Measurements from ENCODE around the gene FAM168A.

Gene FAM168A, protein sequence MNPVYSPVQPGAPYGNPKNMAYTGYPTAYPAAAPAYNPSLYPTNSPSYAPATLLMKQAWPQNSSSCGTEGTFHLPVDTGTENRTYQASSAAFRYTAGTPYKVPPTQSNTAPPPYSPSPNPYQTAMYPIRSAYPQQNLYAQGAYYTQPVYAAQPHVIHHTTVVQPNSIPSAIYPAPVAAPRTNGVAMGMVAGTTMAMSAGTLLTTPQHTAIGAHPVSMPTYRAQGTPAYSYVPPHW

DNA sequence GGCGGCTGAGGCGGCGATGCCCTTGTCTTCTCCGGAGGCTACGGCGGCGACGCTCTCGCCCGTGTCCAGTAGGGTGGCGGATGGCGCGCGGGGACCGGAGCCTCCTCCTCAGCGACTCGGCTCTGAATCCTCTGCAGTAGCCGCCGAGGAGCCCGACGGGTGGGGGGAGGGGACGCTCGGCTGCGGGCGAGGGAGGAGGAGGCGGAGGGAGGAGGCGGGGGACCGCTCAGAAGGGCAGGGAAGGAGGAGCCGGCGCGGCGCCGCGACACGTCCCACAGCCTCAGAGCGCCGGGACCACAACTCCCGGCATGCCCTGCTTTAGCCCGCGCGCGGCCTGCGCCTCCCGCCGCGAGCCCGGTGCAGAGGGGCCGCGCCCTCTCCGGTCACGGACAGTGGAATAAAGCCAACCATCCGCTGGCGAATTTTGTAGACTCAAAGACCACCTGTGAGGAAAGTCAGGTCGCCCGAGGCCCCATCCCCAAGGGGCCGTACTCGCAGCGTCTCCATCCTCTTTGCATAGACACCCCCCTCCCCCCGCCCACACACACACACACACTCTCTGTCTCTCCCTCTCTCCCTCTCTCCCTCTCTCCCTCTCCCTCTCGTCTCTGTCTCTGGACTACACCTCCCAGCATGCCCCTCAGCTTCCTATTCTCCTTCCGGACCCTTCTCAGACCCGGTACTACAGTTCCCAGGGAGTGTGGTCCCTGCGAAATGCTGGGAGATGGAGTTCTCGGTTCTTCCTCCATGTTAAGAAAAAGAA is at the start of gene FAM168A:
Gene FAM168A (minus strand): TSS at position 157 of the 763 bp plus-strand sequence. CDS start 129,638 bp downstream, outside the sequence.
- DNase-seq, result peak; percentile 97

DNA sequence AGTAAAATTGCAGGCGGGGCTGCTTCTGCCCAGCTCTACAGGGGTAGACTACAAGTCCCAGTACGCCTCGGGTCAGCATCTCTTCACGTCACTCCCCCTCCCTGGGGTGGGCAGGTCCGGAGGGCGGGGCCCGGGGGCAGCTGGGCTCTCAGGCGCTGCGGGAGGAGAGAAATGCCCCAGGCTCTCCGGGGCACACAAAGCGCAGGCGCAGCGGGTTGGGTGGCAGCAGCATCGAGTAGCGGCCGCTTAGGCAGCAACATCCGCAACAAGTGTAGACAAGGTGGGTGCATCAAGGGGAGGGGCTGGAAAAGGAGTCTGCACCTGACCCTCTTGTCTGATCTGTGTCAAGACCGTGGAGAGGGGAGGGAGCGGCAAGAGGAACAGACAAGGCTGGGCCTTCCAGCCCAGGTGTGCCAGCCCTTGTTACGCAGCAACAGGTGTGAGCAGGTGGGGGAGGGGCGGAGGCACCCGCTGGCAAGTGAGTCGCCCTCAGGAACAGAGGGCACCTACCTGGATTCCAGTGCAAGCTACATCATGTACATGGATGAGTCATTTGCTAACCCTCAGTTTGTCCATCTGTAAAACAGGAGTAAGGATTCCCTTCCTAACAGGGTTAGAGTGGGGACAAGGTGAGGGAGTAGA is 49.7 kb upstream of the FAM168A start:
- DNase-seq, result peak; percentile 97

DNA sequence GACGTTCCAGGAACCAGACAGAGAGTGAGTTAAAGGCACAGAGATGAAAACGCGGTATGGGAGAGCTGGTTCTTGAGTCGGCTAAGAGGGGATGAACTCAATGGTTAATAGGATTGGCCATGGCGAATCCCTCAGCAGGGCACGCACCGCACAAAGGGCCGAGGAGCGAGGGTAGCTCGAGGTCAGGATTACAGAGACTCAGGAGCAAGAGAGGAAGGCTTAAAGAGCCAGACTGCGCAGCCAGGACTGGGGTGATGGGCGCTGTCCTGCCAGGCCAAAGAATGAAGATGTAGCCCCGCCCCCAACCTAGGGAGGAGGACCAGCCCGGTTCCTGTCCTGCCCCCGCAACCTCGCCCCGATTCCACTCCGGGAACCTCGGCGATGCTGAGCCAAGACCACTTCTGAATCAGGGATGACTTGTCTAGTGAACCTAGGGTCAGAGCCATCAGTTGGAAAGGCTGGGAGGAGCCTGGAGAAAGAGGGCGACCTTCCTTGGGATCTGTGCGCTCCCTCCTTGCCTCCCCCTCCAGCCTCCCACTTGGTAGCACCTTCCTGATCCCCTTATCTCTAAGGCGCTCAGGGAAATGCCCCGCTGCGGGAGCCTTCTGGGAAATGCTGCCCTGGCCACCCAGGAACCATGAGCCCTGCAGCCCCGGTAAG is 48.2 kb upstream of the FAM168A start, which contains the start of gene PLEKHB1:
Gene PLEKHB1 (plus strand): TSS at position 610 of the 660 bp plus-strand sequence. CDS start 28 bp downstream, at position 638.
- no peak for DNase-seq

DNA sequence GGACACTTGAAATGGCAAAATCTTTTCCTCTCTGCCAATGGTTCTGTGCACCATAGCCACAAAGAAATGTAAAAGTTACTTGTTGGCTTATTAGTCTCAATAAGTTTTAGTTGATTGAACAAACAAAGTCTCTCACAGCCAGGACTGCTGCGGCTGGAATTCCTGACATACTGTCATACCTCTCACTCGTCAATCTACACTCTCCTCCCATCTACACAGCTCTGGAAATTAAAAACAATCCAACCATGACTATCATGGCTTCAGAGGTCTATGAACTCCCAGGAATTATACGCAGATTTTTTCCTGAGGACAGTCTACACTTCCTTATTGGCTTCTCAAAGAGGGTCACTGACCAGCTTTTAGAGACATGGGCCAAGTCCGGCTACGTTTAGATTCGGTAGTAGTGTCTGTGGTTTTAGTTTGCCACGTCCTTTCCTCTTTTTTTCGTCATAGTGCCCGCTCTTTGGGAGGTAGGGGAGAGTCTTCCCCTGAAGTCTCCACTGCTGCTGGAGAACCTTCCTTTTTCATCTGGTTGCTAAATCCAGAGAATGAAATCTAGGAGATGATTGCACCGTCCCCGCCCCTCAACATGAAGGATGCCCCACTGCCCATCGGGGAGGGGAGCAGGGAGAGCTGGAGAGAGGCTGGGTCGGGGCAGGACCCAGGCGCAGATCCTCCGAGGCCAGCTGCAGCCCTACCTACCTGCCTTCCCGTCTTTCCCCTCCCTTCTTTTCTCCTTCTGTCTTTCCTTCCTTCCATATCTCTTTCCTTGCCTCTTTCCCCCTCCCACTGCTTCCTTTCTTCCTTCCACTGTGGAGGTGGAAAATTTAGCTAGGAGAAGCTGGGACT is 47.4 kb upstream of the FAM168A start:
- no peak for DNase-seq

DNA sequence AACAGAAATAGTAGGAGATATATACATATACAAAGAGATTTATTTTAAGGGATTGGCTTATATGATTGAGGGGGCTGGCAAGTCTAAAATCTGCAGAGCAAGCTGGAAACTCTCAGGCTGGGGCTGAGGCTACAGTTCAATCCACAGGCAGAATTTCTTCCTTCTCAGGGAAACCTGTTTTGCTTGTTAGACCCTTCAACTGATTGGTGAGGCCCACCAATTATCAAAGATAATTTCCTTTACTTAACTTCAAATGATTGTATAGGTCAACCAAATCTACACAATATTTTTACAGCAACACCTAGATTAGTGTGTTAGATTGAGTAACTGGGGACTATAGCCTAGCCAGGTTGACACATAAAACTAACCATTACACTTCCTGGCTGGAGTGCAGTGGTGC is 43.8 kb upstream of the FAM168A start:
- DNase-seq, result no peak

DNA sequence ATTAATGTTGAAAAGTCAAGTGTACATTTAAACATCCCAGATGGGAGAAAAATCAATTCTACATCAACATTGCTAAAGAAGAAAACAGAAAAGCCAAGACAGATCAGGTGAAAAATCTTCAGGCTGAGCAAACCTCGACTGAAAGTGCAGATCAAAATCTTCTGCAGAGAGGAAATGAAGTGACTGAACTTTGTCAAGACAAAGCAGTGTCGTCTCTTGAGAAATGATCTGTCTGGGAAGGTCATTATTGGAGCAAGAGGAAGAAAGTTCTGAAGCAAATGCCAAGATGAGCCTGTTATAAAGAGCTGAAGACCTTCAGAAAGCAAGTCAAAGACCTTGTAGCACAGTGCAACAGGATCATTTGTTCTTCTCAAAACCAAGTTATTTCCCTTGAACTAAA is 42.7 kb upstream of the FAM168A start:
- no peak for DNase-seq

DNA sequence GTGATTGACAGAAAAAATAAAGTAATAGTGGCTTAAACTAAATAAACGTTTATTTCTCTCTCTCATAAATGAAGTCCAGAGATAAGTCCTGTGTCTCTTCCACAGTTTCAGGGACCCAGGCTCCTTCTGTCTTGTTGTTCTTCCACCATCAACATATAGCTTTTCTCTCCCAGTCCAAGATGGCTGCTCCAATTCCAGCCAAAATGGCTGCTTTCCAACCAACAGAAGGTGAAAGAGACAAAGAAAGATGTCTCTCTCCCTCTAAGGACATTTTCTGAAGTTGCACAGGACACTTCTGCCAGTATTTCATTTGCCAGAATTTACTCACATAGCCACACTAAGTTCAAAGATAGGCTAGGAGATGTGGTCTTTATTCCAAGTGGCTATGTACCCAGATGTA is 39.1 kb upstream of the FAM168A start:
- no peak for DNase-seq

DNA sequence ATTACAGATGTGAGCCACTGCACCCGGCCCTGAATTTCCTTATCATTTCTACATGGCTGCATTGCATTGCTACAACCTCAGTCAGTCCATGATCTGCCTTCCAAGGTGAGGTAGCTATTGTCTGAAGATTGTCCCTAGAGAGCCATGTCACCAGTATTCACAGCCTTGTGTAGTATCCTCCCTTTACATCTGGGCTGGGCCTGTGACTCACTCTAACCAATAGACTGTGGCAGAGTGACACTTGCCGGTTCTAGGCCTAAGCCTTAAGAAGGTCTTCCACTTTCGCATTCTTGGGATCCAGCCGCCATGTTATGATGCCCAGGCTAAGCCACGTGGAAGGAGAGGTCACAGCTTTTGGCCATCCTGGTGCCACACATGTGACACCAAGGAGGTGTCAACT is 38.3 kb upstream of the FAM168A start:
- no peak for DNase-seq

DNA sequence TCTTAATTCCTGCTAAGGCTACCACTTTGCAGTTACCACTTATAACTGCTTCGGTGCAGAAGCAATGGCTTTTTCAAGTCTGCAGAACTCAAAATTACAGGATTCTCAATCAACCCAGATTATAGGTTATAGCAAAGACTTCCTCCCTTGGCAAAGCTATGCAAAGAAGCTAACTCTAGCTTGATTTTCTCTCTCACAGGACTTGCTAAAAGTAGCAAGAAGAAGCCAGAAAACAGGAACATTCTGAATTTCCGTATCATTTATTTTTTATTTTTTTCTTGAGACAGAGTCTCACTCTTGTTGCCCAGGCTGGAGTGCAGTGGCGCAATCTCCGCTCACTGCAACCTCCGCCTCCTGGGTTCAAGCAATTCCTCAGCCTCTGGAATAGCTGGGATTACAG is 37.8 kb upstream of the FAM168A start:
- no peak for DNase-seq

DNA sequence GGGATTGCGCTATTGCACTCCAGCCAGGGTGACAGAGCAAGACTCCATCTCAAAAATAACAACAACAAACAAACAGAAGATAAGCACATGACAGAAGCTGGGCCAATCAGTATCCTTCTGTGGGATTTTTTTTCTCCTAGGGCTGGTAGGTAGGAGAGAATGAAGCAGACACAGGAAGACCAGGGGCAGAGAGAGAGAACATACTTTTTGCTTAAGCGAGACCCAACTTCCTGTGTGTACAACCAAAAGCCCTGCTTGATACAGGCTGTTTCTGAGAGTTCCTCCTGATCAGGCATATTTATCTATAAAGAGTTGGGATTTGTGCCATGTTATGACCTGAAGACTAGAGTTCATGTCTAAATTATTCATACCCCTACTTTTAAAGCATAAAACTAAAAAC is 36.1 kb upstream of the FAM168A start:
- no peak for DNase-seq

DNA sequence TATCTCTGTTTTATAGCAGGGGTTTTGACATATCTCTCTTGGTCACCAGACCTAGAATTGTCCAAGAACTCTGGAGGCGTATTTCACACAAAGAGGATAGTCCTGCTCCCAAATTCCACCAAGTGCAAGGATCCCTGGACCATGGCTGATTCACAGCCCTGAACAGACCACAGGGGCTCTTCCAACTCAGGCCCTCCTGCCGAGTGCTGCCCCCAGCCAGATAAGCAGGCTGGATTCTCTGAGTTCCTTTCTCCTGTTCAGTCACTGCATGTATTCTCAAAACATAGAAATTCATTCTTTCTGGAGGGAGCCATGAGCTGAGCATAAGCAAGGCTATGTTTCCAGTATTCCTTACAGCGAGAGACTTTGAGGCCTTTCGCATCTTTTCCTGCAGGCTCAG is 35.1 kb upstream of the FAM168A start:
- no peak for DNase-seq

DNA sequence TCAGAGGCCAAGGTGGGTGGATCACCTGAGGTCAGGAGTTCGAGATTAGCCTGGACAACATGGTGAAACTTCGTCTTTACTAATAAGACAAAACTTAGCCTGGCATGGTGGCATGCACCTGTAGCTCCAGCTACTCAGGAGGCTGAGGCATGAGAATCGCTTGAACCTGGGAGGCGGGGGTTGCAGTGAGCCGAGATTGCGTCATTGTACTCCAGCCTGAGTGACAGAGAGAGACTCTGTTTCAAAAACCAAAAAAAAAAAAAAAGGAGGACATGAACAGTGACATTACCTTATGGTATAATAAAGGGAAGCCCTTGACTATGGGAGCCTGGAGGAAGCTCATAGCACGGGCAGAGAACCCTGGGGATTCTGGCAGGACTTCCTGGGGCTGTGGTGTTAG is 32.0 kb upstream of the FAM168A start:
- DNase-seq, result no peak

DNA sequence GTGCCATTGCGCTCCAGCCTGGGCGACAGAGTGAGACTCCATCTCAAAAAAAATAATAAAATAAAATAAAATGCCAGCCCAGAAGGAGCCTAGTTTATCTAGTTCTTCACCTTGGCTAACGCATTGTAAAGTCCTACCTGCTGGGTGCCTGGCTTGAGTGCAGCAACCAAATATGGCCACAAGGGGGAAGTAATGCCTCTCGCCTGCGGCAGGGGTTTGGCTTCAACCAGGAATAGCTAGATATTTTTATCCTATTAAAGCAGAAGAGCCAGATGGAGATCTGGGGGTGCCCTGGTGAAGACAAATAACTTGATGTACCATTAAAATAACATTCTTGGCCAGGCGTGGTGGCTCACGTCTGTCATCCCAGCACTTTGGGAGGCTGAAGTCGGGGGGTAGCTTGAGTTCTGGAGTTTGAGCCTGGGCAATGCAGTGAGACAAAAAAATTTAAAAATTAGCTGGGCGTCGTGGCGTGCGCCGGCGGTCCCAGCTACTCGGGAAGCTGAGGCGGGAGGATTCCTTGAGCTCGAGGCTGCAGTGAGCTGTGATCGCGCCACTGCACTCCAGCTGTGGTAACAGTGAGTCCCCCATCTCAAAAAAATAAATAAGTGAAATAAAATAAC is 27.9 kb upstream of the FAM168A start:
- DNase-seq, result peak; percentile 77

DNA sequence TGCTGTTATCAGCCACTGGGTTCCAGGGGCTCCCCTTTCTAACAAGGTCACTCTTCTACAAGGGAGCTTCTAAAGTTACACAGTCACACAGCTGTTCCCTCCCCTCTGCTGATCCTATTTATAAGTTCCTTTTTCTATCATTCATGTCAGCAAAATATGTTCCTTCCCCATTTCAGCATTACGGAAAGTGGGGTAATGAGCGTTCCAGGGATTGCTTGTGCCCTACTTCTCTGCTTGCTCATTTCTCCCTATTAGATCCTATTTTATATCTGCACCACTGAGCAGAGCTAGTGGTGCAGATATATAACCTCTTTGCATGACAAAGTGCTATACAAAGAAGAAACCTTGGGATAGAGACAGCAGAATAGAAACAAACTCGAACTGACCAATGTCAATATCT is 25.8 kb upstream of the FAM168A start:
- DNase-seq, result no peak

DNA sequence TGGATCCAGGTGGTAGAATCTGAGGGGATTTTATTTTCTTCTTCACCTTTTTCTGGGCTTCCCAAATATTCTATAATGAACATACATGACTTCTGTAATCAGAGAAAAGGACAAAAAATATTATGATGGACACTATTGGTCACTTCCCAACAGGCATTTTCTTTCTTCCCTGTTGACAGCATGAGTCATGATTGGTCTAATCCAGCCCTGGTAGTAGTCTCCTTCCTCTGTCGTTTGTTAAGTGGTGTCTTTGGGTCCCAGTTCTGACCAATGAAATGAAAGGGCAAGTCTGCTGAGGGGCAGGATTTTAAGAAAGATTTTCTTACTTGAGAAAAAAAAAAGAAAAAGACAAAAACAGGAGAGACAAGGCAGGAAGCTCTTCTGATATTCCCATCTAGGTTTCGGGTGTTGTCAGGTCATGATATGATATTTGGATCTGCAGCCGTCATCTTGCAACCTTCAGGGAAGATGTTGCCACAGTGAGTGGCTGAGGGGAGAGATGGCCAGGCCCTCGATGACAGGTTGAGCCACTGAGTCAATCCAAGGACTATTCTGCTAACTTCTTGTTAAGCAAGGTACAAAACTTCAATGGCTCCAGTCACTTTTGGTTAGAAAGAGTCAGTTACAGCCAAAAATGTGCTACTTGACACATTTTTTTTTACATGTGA is 25.1 kb upstream of the FAM168A start:
- DNase-seq, result no peak

DNA sequence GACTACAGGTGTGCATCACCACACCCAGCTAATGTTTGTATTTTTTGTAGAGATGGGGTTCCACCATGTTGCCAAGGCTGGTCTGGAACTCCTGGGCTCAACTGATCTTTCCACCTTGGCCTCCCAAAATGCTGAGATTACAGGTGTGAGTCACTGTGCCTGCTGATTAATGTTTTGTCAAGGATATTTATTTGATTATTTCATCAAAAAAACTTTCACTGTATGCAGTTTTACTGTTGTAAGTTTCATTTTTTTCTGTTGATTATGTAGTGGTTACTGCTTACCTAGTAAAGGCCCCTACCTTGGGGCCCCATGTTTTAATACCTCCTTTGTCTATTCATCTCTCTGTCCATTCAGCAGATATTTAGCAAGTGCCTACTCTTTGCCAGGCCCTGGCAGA is 16.7 kb upstream of the FAM168A start:
- DNase-seq, result no peak

DNA sequence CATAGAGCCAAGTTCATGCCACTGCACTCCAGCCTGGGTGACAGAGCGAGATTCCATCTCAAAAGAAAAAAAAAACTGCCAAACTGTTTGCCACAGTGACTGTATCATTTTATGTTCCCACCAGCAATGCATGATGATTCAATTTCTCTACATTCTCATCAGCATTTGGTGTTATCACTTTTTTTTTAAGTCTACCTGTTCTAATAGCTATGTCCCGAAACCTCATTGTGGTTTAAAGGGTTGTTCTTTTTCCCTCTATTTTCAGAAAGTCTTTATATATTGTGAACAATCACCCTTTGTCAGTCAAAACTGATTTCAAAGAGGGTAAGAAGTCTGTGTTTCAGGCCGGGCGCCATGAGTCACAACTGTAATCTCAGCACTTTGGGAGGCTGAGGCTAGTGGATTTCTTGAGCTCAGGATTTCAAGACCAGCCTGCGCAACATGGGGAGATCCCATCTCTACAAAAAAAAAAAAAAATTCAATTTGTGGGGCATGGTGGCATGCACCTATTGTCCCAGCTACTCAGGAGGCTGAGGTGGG is 14.8 kb upstream of the FAM168A start:
- DNase-seq, result no peak

DNA sequence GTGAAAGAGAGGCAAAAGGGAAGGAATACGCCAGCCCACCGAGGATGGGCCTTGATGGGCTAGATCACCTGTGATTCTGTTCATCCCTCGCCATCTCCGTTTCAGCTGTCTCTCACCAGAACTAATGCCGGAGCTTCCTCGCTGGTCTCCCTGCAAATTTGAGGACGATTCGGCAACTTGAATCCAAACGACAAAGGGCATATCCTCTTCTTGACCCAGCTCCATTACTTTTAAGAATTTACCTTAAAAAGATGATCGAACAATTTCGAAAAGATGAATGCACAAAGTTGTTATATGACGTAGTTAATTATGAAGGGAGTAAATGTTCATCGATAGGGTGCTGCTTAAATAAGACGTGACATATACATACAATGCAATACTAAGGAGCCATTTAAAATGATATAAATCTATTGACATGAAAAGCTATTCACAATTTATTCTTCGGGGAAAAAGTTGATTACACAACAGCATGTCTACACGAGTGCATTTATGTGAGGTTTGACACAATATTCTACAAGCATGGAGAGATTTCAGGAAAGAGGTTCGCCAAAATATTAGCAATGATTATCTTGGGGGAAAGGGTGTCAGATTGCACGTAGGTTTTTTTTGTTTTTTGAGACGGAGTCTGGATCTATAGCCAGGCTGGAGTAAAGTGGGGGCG is 937 bp upstream of the FAM168A start:
- no peak for DNase-seq

DNA sequence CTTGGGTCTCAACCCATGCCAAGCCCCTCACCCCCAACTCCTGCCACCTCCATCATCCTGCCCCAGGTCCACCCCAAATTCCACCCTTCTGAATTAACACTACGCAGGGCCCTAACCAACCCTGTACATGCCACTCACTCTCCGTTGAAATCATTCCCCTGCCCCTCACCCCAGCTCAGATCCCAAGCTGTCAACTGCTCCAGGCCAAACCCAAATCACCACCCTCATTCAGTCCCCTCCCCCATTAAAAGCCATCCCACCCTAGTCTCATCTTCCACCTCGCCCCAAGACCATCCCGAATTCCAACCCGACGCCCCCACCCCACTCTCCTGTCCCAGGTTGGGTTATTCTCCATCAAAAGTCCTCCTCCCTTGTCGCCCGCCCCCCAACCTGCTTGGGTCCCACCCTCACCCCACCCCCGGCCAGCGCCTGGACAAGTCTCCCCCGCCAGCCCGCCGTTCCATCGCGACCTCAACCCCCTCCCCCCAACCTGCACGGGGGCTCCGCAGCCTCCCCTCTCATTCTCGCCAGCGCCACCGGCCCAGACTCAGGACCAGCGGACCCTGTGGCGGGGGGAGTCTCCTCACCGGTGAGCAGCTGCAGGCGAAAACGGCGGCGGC is 466 bp downstream of the FAM168A start:
- DNase-seq, result no peak

DNA sequence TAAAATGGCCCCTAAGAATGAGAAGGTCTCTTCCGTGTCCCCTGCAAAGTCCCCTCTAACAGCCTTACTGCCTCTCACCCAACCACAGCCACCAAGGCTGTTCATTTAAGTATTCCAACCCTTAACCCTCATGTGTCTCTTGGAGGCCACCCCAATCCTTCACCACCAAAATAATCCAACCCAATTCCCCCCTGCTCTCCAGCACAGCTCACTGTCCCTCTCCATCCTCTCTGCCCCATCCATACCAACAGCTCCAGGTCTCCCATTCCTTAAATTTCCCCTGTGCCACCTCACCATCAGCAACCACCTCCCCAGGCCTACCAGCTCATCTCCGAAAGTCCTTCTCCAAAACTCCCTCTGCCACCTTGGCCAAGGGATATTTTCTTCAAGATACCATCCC is 1.4 kb downstream of the FAM168A start:
- no peak for DNase-seq

Data from CD4-positive, alpha-beta T cell treated with Interleukin-6 for 4 hours (primary cell).